Thyroid gland (tissue), 4 donors: ENCODE measurements around the gene ISLR2. TPM values are rescaled to one million over a fixed set of nuclear protein-coding genes. Genes with fewer than 3 reads are reported as not detected.

Experiments
- DNase-seq, 2 donors: peaks; one replicate each; pipeline ENCODE4 v3.0.0-alpha.2; 2019
- H3K27ac ChIP-seq, 3 donors: fragments of 200-600 bp; sonication (generic); 1 replicate in 2 of 3; 2 replicates in 1 of 3; pipeline ENCODE4 v1.5.1; 2016 to 2019; ENCODE audit warnings: mild to moderate bottlenecking in 1 of 3, moderate library complexity in 1 of 3
- H3K27me3 ChIP-seq: fragments of 200-600 bp; sonication (generic); one replicate; pipeline ENCODE4 v1.5.1; 2019
- H3K36me3 ChIP-seq, 2 donors: fragments of 200-600 bp; sonication (generic); one replicate each; pipeline ENCODE4 v1.5.1; 2016 to 2019
- H3K4me1 ChIP-seq, 2 donors: fragments of 200-600 bp; sonication (generic); one replicate each; pipeline ENCODE4 v1.5.1; 2017 to 2019
- H3K4me3 ChIP-seq, 3 donors: fragments of 200-600 bp; sonication (generic); replicated peaks in 1 of 3; 1 replicate in 2 of 3; 2 replicates in 1 of 3; pipeline ENCODE4 v1.5.1; 2016; ENCODE audit warnings: mild to moderate bottlenecking in 1 of 3
- H3K9me3 ChIP-seq: fragments of 200-600 bp; sonication (generic); one replicate; pipeline ENCODE4 v1.5.1; 2017
- POLR2A ChIP-seq, 2 donors: fragments of 450-650 bp; IDR thresholded peaks; one replicate each; pipeline ENCODE4 v1.6.1; 2017; ENCODE audit warnings: antibody characterized with exemption in 2 of 2, mild to moderate bottlenecking in 2 of 2, moderate library complexity in 1 of 2
- WGBS, 2 donors: methylation state at CpG; one replicate each; pipeline ENCODE4 v1.1.5; 2017; 5-methylcytosine and 5-hydroxymethylcytosine counted together
- intact Hi-C: fragments of 100-400 bp; cut with DNase I; formaldehyde crosslinking; loops from one replicate; pipeline ENCODE4 v1.15.1; 2023
- total RNA-seq, 4 donors: library from RNA; depleted of rRNA; stranded (reverse); fragments of >200 nt; gene quantifications; one replicate each; pipeline ENCODE4 v1.2.3, GENCODE V29; 2016
- TF ChIP-seq, protein P1 (sequence below), 6 experiments: fragments of 200-600 bp in 3 of 6; fragments of 450-650 bp in 3 of 6; sonication (generic) in 3 of 6; IDR thresholded peaks; one replicate each; pipeline ENCODE4 v1.5.1; 2016 to 2019; ENCODE audit warnings: antibody characterized with exemption in 6 of 6, mild to moderate bottlenecking in 2 of 6, inconsistent platforms in 1 of 6, moderate library complexity in 1 of 6

Gene ISLR2
- total RNA-seq, 4 donors from 2014 or later: 0.40 TPM; not detected in 3

DNA sequence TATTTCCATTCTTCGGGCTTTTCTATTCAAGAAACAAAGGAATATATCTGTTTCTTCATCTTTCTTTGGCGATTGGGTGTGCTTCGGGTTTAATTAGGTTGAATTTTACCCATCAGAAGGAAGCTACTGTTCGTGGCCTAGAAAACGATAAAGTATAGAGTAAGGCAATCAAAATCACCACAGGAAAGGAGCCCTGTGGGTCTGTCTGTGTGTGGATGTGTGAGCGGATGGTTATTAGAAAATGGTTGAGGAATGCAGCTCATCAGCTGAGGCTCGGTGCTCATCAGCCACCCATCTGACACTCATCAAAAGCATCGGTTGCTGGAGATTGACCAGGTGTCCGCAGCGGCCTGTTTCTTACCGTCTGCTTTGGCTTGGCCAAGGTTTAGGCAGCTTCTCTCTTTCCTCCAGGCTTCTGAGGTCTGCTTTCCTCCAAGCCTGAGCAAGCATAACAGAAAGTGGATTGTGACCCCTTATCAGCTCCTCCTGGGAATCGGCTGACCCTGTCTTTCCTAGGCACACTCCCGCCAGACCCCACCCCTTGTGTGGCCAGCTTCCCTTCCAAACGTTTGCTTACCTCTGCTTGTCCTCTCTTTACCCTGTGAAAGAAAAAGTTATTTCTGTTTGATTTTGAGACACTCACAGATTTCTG, 25.5 kb downstream of the ISLR2 start:
- intact Hi-C loops: no loop called here

DNA sequence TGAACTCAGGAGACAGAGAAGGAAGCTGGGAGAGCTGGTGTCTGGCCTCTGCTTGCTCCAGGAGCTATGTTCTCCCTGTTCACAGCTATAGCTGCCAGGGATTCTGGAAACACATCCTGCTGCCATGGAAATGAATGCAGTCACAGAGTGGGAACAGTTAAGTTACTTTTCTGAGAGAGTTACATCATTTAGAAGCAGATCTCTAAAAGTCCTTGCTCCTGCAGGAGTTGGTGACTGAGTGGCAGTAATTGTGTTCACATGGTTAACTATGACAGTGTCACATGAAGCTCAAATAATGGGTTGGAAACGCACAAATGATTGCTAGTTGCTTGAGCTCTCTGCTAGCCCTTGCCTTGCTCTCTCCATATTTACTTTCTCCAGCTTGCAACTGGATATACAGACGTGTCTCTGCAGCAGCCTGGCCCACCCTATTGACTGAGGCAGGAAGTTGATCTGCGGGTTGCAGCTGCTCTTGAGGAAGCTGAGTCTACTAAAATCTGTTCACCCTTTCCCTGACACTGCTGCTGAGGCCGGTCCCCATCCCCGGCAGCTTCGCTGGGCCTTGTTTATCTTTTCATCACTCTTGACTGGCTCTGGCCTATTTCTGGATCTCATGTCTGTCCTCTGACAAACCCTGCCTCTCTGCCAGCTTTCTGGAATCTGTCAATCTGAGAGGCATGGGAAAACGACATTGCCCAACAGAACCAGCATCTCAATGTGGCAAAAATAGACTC, 26.5 kb downstream of the ISLR2 start:
- intact Hi-C loops: no loop called here
- H3K4me3 ChIP-seq: no peak overlapping the region
- TF ChIP-seq, protein P1, sequence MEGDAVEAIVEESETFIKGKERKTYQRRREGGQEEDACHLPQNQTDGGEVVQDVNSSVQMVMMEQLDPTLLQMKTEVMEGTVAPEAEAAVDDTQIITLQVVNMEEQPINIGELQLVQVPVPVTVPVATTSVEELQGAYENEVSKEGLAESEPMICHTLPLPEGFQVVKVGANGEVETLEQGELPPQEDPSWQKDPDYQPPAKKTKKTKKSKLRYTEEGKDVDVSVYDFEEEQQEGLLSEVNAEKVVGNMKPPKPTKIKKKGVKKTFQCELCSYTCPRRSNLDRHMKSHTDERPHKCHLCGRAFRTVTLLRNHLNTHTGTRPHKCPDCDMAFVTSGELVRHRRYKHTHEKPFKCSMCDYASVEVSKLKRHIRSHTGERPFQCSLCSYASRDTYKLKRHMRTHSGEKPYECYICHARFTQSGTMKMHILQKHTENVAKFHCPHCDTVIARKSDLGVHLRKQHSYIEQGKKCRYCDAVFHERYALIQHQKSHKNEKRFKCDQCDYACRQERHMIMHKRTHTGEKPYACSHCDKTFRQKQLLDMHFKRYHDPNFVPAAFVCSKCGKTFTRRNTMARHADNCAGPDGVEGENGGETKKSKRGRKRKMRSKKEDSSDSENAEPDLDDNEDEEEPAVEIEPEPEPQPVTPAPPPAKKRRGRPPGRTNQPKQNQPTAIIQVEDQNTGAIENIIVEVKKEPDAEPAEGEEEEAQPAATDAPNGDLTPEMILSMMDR (IDR thresholded peaks at IDR 0.05): no peak
- TF ChIP-seq POLR2A (IDR thresholded peaks at IDR 0.05): no peak
- 27 to 34% methylated on average over 7 of the region's 7 CpGs for WGBS, 2 donors
- H3K27ac ChIP-seq: no peak overlapping the region
- peaks cover 0 to 8% of the 10 kb centered on the region in 2 donors for H3K4me1 ChIP-seq
- no peaks in the 10 kb centered on the region for H3K36me3 ChIP-seq
- H3K27me3 ChIP-seq: no peaks in the 10 kb centered on the region
- no peaks in the 10 kb centered on the region for H3K9me3 ChIP-seq
- no peak for DNase-seq

More for the DNA sequence above, 25.5 kb downstream of the ISLR2 start:
- WGBS, 2 donors: 80 to 81% methylated on average over 14 of the region's 14 CpGs
- no peak overlapping the region for H3K27ac ChIP-seq
- no peaks in the 10 kb centered on the region for H3K9me3 ChIP-seq
- no peak for DNase-seq
- no peaks in the 10 kb centered on the region for H3K27me3 ChIP-seq
- no peaks in the 10 kb centered on the region for H3K36me3 ChIP-seq
- TF ChIP-seq, protein P1 (IDR thresholded peaks at IDR 0.05): no peak
- TF ChIP-seq POLR2A (IDR thresholded peaks at IDR 0.05): no peak
- no peak overlapping the region for H3K4me3 ChIP-seq
- peaks cover 0 to 8% of the 10 kb centered on the region in 2 donors for H3K4me1 ChIP-seq

DNA sequence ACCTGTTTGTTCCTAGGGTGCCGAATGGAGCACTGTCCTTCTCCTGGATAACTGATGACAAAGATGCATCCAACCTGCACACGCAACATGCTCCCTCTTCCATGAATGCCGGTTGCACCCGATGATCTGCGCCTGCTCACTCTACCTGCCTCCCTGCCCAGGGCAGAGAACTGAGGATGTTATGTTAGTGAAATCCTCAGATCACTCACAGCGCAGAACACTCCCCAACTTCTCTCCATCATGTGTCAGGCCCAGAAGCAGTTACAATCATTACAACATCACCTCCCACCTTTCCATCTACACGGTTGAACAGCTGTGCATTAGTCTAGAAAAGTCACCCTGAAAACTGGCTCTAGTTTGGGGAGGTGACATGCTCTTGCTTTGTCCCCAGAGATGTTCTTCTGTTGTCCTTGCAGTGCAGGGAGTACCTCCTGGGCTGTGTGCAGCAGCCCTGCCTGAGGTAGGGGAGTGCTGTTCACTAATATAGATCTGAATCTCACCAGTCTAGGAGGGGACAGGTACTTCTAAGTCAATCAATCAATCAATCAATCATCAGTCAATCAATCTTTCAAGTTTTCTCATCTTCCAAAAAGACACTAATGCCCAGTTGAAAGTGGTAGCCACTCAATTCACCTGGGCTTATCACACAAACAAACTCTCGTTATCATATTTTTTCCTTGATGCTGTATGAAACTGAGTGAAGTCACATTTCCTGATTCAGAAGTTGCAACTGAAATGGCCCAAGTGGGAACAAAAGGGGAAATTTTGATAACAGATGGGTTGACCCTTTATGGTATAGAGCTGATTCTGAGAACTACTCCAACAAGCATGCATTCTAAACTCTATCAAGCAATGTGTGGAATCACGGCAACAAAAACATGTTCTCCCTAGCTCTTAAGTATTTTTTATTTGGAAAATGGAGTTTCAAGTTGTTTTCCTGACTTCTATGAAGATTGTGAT, 27.8 kb downstream of the ISLR2 start:
- Histone ChIP-seq H3K4me3 (no peak overlapping the region), H3K4me1 (peaks cover 0 to 8% of the 10 kb centered on the region in 2 donors), H3K27me3 (no peaks in the 10 kb centered on the region), H3K9me3 (no peaks in the 10 kb centered on the region), H3K27ac (no peak overlapping the region), H3K36me3 (no peaks in the 10 kb centered on the region)
- TF ChIP-seq POLR2A (IDR thresholded peaks at IDR 0.05): no peak
- TF ChIP-seq, protein P1 (IDR thresholded peaks at IDR 0.05): no peak
- WGBS, 2 donors: 90 to 93% methylated on average over 9 of the region's 9 CpGs
- intact Hi-C loops: no loop called here
- DNase-seq: no peak

DNA sequence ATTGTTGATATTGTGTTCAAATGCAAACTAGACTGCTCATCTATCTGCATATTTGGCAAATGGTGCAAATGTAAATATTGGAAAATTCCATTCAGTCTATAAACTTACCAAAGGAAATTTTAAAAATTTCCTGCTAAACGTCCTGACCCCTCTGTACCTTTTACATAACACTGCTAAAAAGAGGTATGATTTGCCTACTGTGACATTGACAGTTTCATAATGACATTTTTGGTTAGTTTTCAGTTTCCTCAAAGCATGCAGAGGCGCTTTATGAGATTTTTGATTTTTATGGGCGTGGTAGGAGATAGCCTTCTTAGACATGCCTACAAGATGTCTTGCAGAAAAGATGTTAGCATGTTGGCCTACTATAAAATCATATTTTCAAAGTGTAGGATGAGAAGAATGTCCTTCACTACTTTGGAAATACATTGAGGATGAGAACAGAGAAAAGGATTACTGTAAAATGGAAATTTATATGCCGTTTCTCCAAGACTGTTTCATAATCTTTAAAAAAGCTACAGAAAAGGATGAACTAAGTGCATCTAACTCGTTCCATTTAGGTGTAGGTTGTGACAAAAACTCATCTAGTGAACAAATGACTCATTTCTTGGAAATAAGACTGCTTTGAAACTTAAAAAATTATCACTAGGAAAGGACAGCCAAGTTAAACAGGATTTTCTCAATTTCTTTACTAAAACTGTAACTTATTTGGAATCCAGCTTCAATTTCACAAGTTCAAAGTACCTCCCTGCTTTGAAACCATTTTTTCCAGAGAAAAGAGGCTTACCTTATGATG, 28.7 kb downstream of the ISLR2 start:
- no peak for TF ChIP-seq POLR2A (IDR thresholded peaks at IDR 0.05)
- TF ChIP-seq, protein P1 (IDR thresholded peaks at IDR 0.05): no peak
- intact Hi-C loops: no loop called here
- no peak overlapping the region for H3K4me3 ChIP-seq
- no peaks in the 10 kb centered on the region for H3K27me3 ChIP-seq
- 81 to 84% methylated on average over 5 of the region's 5 CpGs for WGBS, 2 donors
- no peaks in the 10 kb centered on the region for H3K36me3 ChIP-seq
- H3K9me3 ChIP-seq: no peaks in the 10 kb centered on the region
- H3K4me1 ChIP-seq: peaks cover 0 to 8% of the 10 kb centered on the region in 2 donors
- no peak for DNase-seq
- H3K27ac ChIP-seq: no peak overlapping the region
